Endothelial cell of umbilical vein (primary cell): Measurements from ENCODE around the gene SLC10A7. TPM values are rescaled to one million over a fixed set of nuclear protein-coding genes. Genes with fewer than 3 reads are reported as not detected.

Experiments
- BruUV-seq: library from RNA; stranded (reverse); fragments of 400-500 nt; replicated peaks from 2 replicates; lab custom pipeline; 2021; lab: Mats Ljungman, UMichigan
- CTCF ChIA-PET: fragments of 300-600, 350-600 bp; sonication (Branson Sonifier 250); formaldehyde crosslinking; loops from one replicate; lab custom pipeline; 2021; ENCODE audit warnings: antibody characterized with exemption, inconsistent platforms; lab: Charles Lee
- POLR2A ChIA-PET: fragments of 300-600, 350-600 bp; sonication (Branson Sonifier 250); formaldehyde crosslinking; loops from one replicate; lab custom pipeline; 2021; ENCODE audit warnings: antibody characterized with exemption, inconsistent platforms; lab: Charles Lee
- DNase-seq: peaks from one replicate; pipeline ENCODE4 v3.0.0-alpha.2; 2011; ENCODE audit warnings: low read depth, low spot score
- FAIRE-seq: peaks from 2 replicates; lab custom pipeline; 2011; peaks lifted over from hg19 to GRCh38; lab: Jason Lieb, UNC
- H2AFZ ChIP-seq: 2 replicates; pipeline ENCODE4 v1.6.0; 2012; ENCODE audit warnings: low read depth, low read length, control low read depth, inconsistent platforms
- H3K27ac ChIP-seq: 2 replicates; pipeline ENCODE4 v1.5.1; 2011; ENCODE audit warnings: low read depth, mild to moderate bottlenecking, control low read depth, low read length, moderate library complexity; ENCODE audit not compliant: insufficient read depth
- H3K27me3 ChIP-seq, 2 experiments: 2 replicates each; pipeline versions ENCODE4 v1.6.0 to v1.6.1; 2011; ENCODE audit warnings: low read length in 2 of 2, mixed read lengths in 1 of 2; ENCODE audit not compliant: control insufficient read depth in 2 of 2, insufficient read depth in 2 of 2
- H3K36me3 ChIP-seq, 2 experiments: 2 replicates in 1 of 2; 3 replicates in 1 of 2; pipeline ENCODE4 v1.5.1; 2011; ENCODE audit warnings: low read length in 2 of 2, mild to moderate bottlenecking in 1 of 2, moderate library complexity in 1 of 2; ENCODE audit not compliant: control insufficient read depth in 2 of 2, insufficient read depth in 2 of 2; ENCODE audit errors: extremely low read depth in 1 of 2
- H3K4me1 ChIP-seq: 3 replicates; pipeline ENCODE4 v1.5.1; 2011; ENCODE audit warnings: mild to moderate bottlenecking, low read length; ENCODE audit not compliant: control insufficient read depth, insufficient read depth; ENCODE audit errors: extremely low read depth
- H3K4me2 ChIP-seq: 2 replicates; pipeline ENCODE4 v1.6.1; 2011; ENCODE audit warnings: low read length, control low read depth, mixed read lengths; ENCODE audit not compliant: insufficient read depth
- H3K4me3 ChIP-seq, 3 experiments: fragments of 200-600 bp in 1 of 3; sonication (generic), shearing (Covaris generic) in 1 of 3; replicated peaks in 1 of 3; 2 replicates each; pipeline ENCODE4 v1.5.1; 2011 to 2016; ENCODE audit warnings: control low read depth in 3 of 3, low read length in 3 of 3, mild to moderate bottlenecking in 2 of 3, inconsistent platforms in 1 of 3, low read depth in 1 of 3, moderate library complexity in 1 of 3; ENCODE audit not compliant: insufficient read depth in 1 of 3
- H3K79me2 ChIP-seq: 2 replicates; pipeline ENCODE4 v1.6.0; 2012; ENCODE audit warnings: low read length, inconsistent platforms; ENCODE audit not compliant: control insufficient read depth, insufficient read depth
- H3K9ac ChIP-seq: replicated peaks from 2 replicates; pipeline ENCODE3; 2011; ENCODE audit warnings: low read length, control low read depth; ENCODE audit not compliant: insufficient read depth; ENCODE audit errors: extremely low read depth
- H3K9me1 ChIP-seq: replicated peaks from 3 replicates; pipeline ENCODE4 v1.6.0; 2011; ENCODE audit warnings: mild to moderate bottlenecking, low read length; ENCODE audit not compliant: control insufficient read depth, insufficient read depth; ENCODE audit errors: extremely low read depth
- H3K9me3 ChIP-seq: replicated peaks from 2 replicates; pipeline ENCODE4 v1.5.1; 2012; ENCODE audit warnings: low read length, inconsistent platforms; ENCODE audit not compliant: control insufficient read depth, insufficient read depth
- H4K20me1 ChIP-seq: replicated peaks from 2 replicates; pipeline ENCODE3; 2011; ENCODE audit warnings: mild to moderate bottlenecking, low read length; ENCODE audit not compliant: control insufficient read depth, insufficient read depth; ENCODE audit errors: extremely low read depth
- EZH2 ChIP-seq: IDR thresholded peaks from 2 replicates; pipeline ENCODE4 v1.6.1; 2012; ENCODE audit warnings: borderline replicate concordance, low read depth, mild to moderate bottlenecking, moderate library complexity, low read length, inconsistent platforms; ENCODE audit not compliant: severe bottlenecking
- FOS ChIP-seq: IDR thresholded peaks from 2 replicates; pipeline ENCODE4 v1.6.1; 2011; ENCODE audit warnings: mild to moderate bottlenecking, low read length, moderate library complexity, borderline replicate concordance; ENCODE audit not compliant: insufficient read depth
- GATA2 ChIP-seq: IDR thresholded peaks from 2 replicates; pipeline ENCODE4 v1.7.0; 2011; ENCODE audit warnings: low read depth, mild to moderate bottlenecking, moderate library complexity, mixed read lengths, low read length; ENCODE audit not compliant: insufficient read length, insufficient read depth
- JUN ChIP-seq: IDR thresholded peaks from 2 replicates; pipeline ENCODE4 v1.6.1; 2011; ENCODE audit warnings: borderline replicate concordance, low read depth; ENCODE audit not compliant: insufficient read length, insufficient read depth
- MYC ChIP-seq: IDR thresholded peaks from one replicate; pipeline ENCODE4 v1.6.1; 2011; ENCODE audit warnings: mild to moderate bottlenecking, low read depth, low read length
- POLR2A ChIP-seq: IDR thresholded peaks from 2 replicates; pipeline ENCODE4 v1.6.1; 2012; ENCODE audit warnings: low read depth, mild to moderate bottlenecking, control low read depth, low read length
- POLR2AphosphoS5 ChIP-seq: IDR thresholded peaks from 2 replicates; pipeline ENCODE4 v1.6.1; 2012; ENCODE audit warnings: low read depth, mild to moderate bottlenecking, control low read depth, low read length, moderate library complexity; ENCODE audit not compliant: insufficient read depth
- dilution Hi-C: fragments of 300-500 bp; cut with MboI; formaldehyde crosslinking; loops from one replicate; pipeline ENCODE4 v1.15.0; 2019; ENCODE audit warnings: low sequenced_read_pairs; ENCODE audit not compliant: extremely low pct_ligation_motif_present
- intact Hi-C: fragments of 100-400 bp; cut with micrococcal nuclease; formaldehyde crosslinking; loops from one replicate; pipeline ENCODE4 v1.10.0; 2022
- polyA plus RNA-seq, 4 experiments: library from polyadenylated mRNA; depleted of rRNA in 3 of 4; stranded (reverse) in 3 of 4; unstranded in 1 of 4; fragments of >200 nt; gene quantifications; 2 replicates each; pipeline versions ENCODE4 v1.2.1 to v1.2.3, GENCODE V29; 2011 to 2012; ENCODE audit warnings: missing spikeins in 1 of 4
- total RNA-seq: library from RNA; stranded (reverse); gene quantifications from 2 replicates; pipeline ENCODE4 v1.2.3, GENCODE V29; 2021
- TF ChIP-seq, protein P1 (sequence below): IDR thresholded peaks from 2 replicates; pipeline ENCODE4 v1.6.1; 2011; ENCODE audit not compliant: insufficient read depth, insufficient read length
- TF ChIP-seq, protein P2 (sequence below), 2 donors: IDR thresholded peaks; 1 replicate in 1 of 2; 2 replicates in 1 of 2; pipeline ENCODE4 v1.5.1; 2011; ENCODE audit warnings: low read length in 2 of 2, mild to moderate bottlenecking in 2 of 2, moderate library complexity in 2 of 2, control low read depth in 1 of 2, inconsistent platforms in 1 of 2, low read depth in 1 of 2; ENCODE audit not compliant: insufficient read depth in 1 of 2; ENCODE audit errors: extremely low read depth in 1 of 2

Gene SLC10A7
- total and polyA plus RNA-seq, 2 donors (not counting 3 experiments of a cell fraction or from before 2014, with no cell fraction given), result 13.6 to 20.4 TPM

- intact Hi-C loops, result no loop called here
- H3K27ac ChIP-seq, result no peak overlapping the region
- ChIA-PET POLR2A (no interaction called here), CTCF (no interaction called here)
- H3K9ac ChIP-seq, result no peak overlapping the region
- BruUV-seq, result no TSS peak
- FAIRE-seq (no peak), DNase-seq (no peak)
- peaks cover 0 to 5% of the 10 kb centered on the region in 2 experiments for H3K36me3 ChIP-seq
- no peaks in the 10 kb centered on the region for H3K27me3 ChIP-seq
- H3K9me3 ChIP-seq, result no peaks in the 10 kb centered on the region
- no peak overlapping the region for H2AFZ ChIP-seq
- no peaks in the 10 kb centered on the region for H3K79me2 ChIP-seq
- peaks cover 4% of the 10 kb centered on the region for H3K4me1 ChIP-seq
- no peak overlapping the region for H3K4me3 ChIP-seq
- no peak overlapping the region for H3K4me2 ChIP-seq
- dilution Hi-C loops, result no loop called here
- no peak for TF ChIP-seq EZH2
- TF ChIP-seq, protein P1, sequence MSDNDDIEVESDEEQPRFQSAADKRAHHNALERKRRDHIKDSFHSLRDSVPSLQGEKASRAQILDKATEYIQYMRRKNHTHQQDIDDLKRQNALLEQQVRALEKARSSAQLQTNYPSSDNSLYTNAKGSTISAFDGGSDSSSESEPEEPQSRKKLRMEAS, result no peak
- no peak for TF ChIP-seq GATA2
- no peak for TF ChIP-seq POLR2A
- no peak for TF ChIP-seq FOS
- TF ChIP-seq, protein P2, sequence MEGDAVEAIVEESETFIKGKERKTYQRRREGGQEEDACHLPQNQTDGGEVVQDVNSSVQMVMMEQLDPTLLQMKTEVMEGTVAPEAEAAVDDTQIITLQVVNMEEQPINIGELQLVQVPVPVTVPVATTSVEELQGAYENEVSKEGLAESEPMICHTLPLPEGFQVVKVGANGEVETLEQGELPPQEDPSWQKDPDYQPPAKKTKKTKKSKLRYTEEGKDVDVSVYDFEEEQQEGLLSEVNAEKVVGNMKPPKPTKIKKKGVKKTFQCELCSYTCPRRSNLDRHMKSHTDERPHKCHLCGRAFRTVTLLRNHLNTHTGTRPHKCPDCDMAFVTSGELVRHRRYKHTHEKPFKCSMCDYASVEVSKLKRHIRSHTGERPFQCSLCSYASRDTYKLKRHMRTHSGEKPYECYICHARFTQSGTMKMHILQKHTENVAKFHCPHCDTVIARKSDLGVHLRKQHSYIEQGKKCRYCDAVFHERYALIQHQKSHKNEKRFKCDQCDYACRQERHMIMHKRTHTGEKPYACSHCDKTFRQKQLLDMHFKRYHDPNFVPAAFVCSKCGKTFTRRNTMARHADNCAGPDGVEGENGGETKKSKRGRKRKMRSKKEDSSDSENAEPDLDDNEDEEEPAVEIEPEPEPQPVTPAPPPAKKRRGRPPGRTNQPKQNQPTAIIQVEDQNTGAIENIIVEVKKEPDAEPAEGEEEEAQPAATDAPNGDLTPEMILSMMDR (IDR thresholded peaks at IDR 0.05; ENCODE audit: extremely low read depth in 1 of 2, insufficient read depth in 1 of 2, low read depth in 1 of 2, low read length in 2 of 2), result no peak
- TF ChIP-seq POLR2AphosphoS5, result no peak
- TF ChIP-seq MYC, result no peak
- TF ChIP-seq JUN, result no peak
- H4K20me1 ChIP-seq, result no peaks in the 10 kb centered on the region
- H3K9me1 ChIP-seq, result no peaks in the 10 kb centered on the region
Observed at GRCh38 chr4:146288193-146288592, 233.5 kb downstream of the SLC10A7 start.
